Measurements from ENCODE around the gene P2RX3. TPM values are rescaled to one million over a fixed set of nuclear protein-coding genes. Genes with fewer than 3 reads are reported as not detected.

P2RX3 gene
- total and polyA plus RNA-seq, 2 of the 8 experiments (the other 6 are each of a cell fraction or from before 2014, with no cell fraction given), result 0.45 to 0.47 TPM

- TF ChIP-seq RXRA (IDR thresholded peaks at IDR 0.05; ENCODE audit: insufficient read depth, low read depth, low read length), result no peak
- TF ChIP-seq CHD1 (IDR thresholded peaks at IDR 0.05; ENCODE audit: low read depth, low read length), result no peak
- TF ChIP-seq CHD7 (IDR thresholded peaks at IDR 0.05; ENCODE audit: insufficient replicate concordance, low read length), result no peak
- TF ChIP-seq SUZ12 (IDR thresholded peaks at IDR 0.05; ENCODE audit: low read length), result no peak
- TF ChIP-seq POLR2AphosphoS5 (IDR thresholded peaks at IDR 0.05; ENCODE audit: low read depth, low read length), result no peak
These were observed 43.7 kb upstream of the P2RX3 start (continued) for GRCh38 chr11:57294225-57295131.

Data from H1 (cell line).